ENCODE measurements around the gene TRIP10.

The TRIP10 gene

GRCh38 chr19:6739390-6739882 lies at the start of gene TRIP10:
Gene TRIP10 (plus strand): TSS chr19:6739680. CDS start chr19:6739762, 82 bp downstream.
- H3K36me3 Mint-ChIP-seq, result peaks cover 30% of the 10 kb centered on the region

DNA sequence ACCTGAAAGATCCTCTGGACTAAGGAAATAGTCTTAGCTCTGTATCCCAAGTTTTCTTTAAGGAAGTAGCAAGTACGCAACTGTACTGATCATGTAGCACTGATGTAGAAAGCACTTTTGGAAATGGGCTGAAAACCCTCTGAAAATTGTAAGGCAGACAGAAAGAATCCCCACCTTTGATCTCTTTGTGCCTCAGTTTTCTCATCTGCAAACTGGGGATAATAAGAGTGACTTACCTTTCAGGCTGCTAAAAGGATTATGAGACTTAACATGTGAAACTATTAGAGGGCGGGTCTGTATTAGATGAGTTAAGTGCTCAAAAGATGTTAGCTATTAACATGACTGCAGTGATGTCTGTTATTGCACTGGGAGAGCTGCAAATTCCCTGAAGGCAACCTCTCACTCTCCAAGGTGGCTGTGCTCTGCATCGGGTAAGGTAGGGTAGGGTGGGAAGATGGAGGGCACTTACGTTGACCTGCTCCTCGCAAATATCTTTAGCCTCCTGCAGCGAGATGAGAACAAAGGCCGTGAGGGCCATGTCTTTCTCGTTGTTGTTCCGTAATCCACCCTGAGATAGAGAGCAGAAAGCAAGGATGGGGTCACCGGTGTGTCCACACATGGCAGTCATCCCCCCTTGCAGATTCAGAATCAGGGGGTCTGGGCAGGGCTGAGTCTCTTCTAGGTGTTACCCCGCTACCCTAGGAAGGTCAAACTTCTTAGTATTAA lies 49.2 kb upstream of the TRIP10 start:
- Mint-ChIP-seq H3K27ac (no peak overlapping the region), H3K4me1 (peaks cover 11% of the 10 kb centered on the region), H3K4me3 (no peak overlapping the region), H3K9me3 (peaks cover 6% of the 10 kb centered on the region), H3K27me3 (peaks cover 32% of the 10 kb centered on the region), H3K36me3 (no peaks in the 10 kb centered on the region)
- no peak for ATAC-seq

More at GRCh38 chr19:6739390-6739882, at the start of gene TRIP10:
- no peaks in the 10 kb centered on the region for H3K27me3 Mint-ChIP-seq
- peak within 1 kb of the TSS; percentile 92 for H3K4me3 Mint-ChIP-seq
- no peaks in the 10 kb centered on the region for H3K9me3 Mint-ChIP-seq
- ATAC-seq, result peak; percentile 10
- H3K27ac Mint-ChIP-seq, result peak within 1 kb of the TSS; percentile 91
- H3K4me1 Mint-ChIP-seq, result peaks cover 51% of the 10 kb centered on the region

DNA sequence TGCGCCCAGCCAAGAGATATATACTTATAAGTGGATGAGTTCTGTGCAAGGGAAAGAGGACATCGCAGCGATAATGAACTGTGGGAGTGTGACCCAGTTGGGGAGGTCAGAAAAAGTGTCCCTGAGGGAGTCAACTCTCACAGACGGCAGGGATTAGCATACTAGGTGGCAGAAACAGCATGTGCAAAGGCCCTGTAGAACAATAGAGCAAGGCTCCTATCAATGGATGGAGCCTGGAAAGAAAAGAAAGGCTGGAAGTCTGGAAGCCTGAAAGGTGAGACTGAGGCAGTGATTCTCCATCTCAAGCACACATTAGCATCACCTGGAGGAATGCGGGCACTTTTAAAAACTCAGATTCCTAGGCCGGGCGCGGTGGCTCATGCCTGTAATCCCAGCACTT lies 48.1 kb upstream of the TRIP10 start:
- H3K27ac Mint-ChIP-seq, result no peak overlapping the region
- H3K27me3 Mint-ChIP-seq, result peaks cover 32% of the 10 kb centered on the region
- H3K9me3 Mint-ChIP-seq, result peaks cover 6% of the 10 kb centered on the region
- H3K4me1 Mint-ChIP-seq, result peaks cover 9% of the 10 kb centered on the region
- H3K36me3 Mint-ChIP-seq, result no peaks in the 10 kb centered on the region
- ATAC-seq, result no peak
- H3K4me3 Mint-ChIP-seq, result no peak overlapping the region

DNA sequence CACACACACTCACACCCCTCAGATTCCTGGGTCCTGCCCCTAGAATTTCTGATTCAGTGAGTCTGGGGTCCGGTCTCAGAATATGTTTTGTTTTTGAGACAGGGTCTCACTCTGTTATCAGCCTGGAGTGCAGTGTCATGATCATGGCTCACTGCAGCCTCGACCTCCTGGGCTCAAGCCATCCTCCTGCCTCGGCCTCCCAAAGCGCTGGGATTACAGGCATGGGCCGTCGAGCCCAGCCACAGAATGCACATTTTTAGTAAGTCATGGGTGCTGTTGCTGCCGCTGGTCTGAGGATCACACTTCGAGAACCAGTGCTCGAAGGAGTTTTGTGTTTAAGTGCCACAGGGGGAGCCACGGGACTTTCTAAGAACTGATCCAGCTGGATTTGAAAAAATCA lies 47.5 kb upstream of the TRIP10 start:
- Mint-ChIP-seq H3K27me3 (peaks cover 32% of the 10 kb centered on the region), H3K4me3 (no peak overlapping the region), H3K4me1 (peaks cover 5% of the 10 kb centered on the region), H3K9me3 (peaks cover 6% of the 10 kb centered on the region), H3K27ac (no peak overlapping the region), H3K36me3 (no peaks in the 10 kb centered on the region)
- ATAC-seq, result no peak

GRCh38 chr19:6693056-6693471 lies 46.4 kb upstream of the TRIP10 start:
- H3K36me3 Mint-ChIP-seq, result no peaks in the 10 kb centered on the region
- peaks cover 6% of the 10 kb centered on the region for H3K9me3 Mint-ChIP-seq
- H3K27ac Mint-ChIP-seq, result no peak overlapping the region
- H3K27me3 Mint-ChIP-seq, result peaks cover 32% of the 10 kb centered on the region
- ATAC-seq, result no peak
- H3K4me3 Mint-ChIP-seq, result no peak overlapping the region
- H3K4me1 Mint-ChIP-seq, result peaks cover 5% of the 10 kb centered on the region

- ATAC-seq, result no peak
- Mint-ChIP-seq H3K27me3 (peaks cover 32% of the 10 kb centered on the region), H3K9me3 (peaks cover 4% of the 10 kb centered on the region), H3K4me3 (no peak overlapping the region), H3K36me3 (no peaks in the 10 kb centered on the region), H3K27ac (no peak overlapping the region), H3K4me1 (peaks cover 3% of the 10 kb centered on the region)
Measured at GRCh38 chr19:6693681-6694080, 45.8 kb upstream of the TRIP10 start.

- Mint-ChIP-seq H3K4me1 (no peaks in the 10 kb centered on the region), H3K27me3 (peaks cover 32% of the 10 kb centered on the region)
- ATAC-seq, result no peak
Measured at GRCh38 chr19:6694147-6694815, 45.2 kb upstream of the TRIP10 start.

DNA sequence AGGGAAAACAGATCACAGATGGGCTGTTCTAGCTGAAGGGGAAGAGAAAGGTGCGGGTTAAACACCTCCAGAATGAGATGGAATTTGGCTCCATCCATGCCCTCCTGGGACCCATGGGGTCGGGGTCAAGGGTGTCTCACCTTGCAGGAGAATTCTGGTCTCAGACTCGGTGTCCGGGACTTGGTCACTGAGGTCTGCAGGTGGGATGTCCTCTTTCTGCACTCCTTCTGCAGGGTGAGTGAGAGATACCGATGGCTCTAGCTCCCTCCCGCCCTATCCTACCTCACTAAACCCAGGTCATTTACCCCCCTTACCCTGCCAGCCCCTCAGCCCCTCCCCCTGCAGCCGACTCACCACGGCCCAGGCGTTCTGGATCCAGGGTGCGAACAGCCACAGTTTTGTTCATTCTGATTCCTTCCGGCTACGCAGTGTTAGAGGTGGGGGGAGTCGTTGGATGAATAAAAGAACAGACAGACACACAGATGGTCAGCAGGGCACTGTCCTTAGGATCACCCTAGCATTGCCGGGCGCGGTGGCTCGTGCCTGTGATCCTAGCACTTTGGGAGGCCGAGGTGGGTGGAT lies 43.1 kb upstream of the TRIP10 start:
- ATAC-seq, result no peak
- Mint-ChIP-seq H3K9me3 (no peaks in the 10 kb centered on the region), H3K36me3 (no peaks in the 10 kb centered on the region), H3K27me3 (peaks cover 27% of the 10 kb centered on the region), H3K4me3 (no peak overlapping the region), H3K27ac (no peak overlapping the region), H3K4me1 (no peaks in the 10 kb centered on the region)

More at GRCh38 chr19:6694147-6694815, 45.2 kb upstream of the TRIP10 start:
- H3K27ac Mint-ChIP-seq, result no peak overlapping the region
- H3K36me3 Mint-ChIP-seq, result no peaks in the 10 kb centered on the region
- H3K4me3 Mint-ChIP-seq, result no peak overlapping the region
- peaks cover under 1% of the 10 kb centered on the region for H3K9me3 Mint-ChIP-seq

DNA sequence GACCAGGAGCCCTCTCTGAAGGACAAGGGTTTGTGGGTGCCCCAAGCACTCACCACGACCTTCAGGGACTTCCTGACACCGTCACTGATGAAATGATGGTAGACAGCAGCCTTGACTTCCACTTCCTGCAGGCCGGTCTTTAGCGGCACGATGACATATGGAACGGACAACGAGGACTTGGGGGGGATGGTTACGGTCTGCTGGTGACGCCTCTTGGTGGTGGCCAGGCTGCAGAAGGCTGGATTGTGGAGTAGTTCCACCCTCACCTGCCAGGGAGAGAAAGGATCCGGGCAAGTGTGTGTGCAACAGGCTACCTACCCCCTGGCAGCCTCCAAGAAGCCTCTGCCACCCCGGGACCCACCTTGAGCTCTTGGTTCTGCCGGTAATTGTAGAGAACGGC lies 42.2 kb upstream of the TRIP10 start:
- H3K9me3 Mint-ChIP-seq, result no peaks in the 10 kb centered on the region
- H3K4me1 Mint-ChIP-seq, result no peaks in the 10 kb centered on the region
- peaks cover 21% of the 10 kb centered on the region for H3K27me3 Mint-ChIP-seq
- ATAC-seq, result no peak
- H3K36me3 Mint-ChIP-seq, result no peaks in the 10 kb centered on the region
- no peak overlapping the region for H3K27ac Mint-ChIP-seq
- no peak overlapping the region for H3K4me3 Mint-ChIP-seq

GRCh38 chr19:6699935-6700334 lies 39.5 kb upstream of the TRIP10 start:
- no peaks in the 10 kb centered on the region for H3K27me3 Mint-ChIP-seq
- H3K4me1 Mint-ChIP-seq, result no peaks in the 10 kb centered on the region
- H3K9me3 Mint-ChIP-seq, result no peaks in the 10 kb centered on the region
- H3K27ac Mint-ChIP-seq, result no peak overlapping the region
- no peak for ATAC-seq
- H3K4me3 Mint-ChIP-seq, result no peak overlapping the region
- H3K36me3 Mint-ChIP-seq, result no peaks in the 10 kb centered on the region

DNA sequence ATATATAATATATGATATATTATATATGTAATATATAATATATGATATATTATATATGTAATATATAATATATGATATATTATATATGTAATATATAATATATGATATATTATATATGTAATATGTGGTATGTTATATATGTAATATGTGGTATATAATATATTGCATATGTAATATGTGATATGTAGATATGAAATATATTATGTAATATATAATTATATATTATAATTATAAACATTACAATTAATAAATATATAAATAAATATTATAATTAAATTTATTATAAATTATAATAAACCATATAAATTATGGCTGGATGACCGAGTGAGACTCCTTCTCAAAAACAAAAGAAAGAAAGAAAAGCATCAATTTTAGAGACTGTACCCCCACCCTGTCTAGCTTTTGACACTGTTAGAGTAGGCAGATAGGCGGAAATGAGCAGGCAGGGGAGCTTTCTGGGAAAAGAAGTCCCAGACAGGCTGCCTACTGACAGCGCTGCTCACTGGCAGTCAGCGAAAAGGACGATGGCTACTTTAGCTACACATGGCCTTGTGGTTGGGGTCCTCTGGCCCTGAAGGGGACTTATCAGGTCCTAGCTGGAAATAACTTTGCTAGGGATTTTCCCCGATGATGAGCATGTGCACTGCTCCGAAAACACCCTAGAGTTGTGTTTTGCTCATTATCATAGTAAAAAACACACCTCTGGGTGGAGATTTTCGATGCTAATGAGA lies 38.7 kb upstream of the TRIP10 start:
- Mint-ChIP-seq H3K27me3 (no peaks in the 10 kb centered on the region), H3K27ac (no peak overlapping the region), H3K4me3 (no peak overlapping the region), H3K36me3 (no peaks in the 10 kb centered on the region), H3K9me3 (no peaks in the 10 kb centered on the region), H3K4me1 (no peaks in the 10 kb centered on the region)
- ATAC-seq, result no peak

DNA sequence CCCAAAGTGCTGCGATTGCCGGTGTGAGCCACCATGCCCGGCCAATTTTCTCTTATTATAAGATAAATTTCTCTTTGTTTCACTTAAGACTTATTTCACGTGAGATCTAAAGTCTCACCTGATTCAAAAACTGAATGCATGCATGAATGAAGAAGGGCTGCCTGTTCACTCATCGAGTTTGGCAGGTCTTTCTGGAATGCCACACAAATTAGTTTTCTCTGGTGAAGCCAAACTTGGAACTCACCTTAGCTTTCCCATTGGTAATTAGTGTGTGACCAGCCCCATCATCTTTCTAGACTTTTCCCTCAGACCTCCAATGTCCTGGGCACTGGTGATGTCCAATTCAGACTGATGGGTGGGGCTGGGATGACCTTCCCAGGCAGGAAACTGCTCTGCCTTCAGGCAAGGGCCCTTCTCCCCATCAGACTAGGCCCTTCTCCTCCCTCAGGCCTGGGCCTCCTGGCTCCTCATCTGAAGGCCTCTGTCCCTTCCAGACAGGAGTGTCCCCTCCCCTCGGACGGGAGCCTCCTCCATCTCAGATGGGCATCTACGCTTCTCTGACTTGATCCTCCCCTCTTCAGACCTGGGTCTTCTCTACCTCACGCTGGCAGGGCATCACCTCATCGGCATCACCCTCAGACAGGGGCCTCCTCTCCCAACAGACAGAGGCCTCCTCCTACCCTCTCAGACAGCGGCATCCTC lies 33.4 kb upstream of the TRIP10 start:
- no peaks in the 10 kb centered on the region for H3K9me3 Mint-ChIP-seq
- H3K4me3 Mint-ChIP-seq, result no peak overlapping the region
- H3K36me3 Mint-ChIP-seq, result no peaks in the 10 kb centered on the region
- peak; percentile 10 for ATAC-seq
- peaks cover 36% of the 10 kb centered on the region for H3K27me3 Mint-ChIP-seq
- H3K4me1 Mint-ChIP-seq, result peaks cover 18% of the 10 kb centered on the region
- H3K27ac Mint-ChIP-seq, result no peak overlapping the region

DNA sequence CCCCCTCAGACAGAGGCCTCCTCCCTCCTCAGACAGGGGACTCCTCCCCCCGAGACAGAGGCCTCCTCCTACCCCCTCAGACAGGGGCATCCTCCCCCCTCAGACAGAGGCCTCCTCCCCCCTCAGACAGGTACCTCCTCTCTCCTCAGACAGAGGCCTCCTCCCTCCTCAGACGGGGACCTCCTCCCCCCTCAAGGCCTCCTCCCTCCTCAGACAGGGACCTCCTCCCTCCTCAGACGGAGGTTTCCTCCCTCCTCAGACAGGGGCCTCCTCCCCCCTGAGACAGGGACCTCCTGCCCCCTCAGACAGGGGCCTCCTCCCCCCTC lies 32.9 kb upstream of the TRIP10 start:
- H3K9me3 Mint-ChIP-seq, result no peaks in the 10 kb centered on the region
- peaks cover 41% of the 10 kb centered on the region for H3K27me3 Mint-ChIP-seq

GRCh38 chr19:6707011-6707657 lies 32.3 kb upstream of the TRIP10 start:
- Mint-ChIP-seq H3K27me3 (peaks cover 42% of the 10 kb centered on the region), H3K36me3 (no peaks in the 10 kb centered on the region), H3K9me3 (no peaks in the 10 kb centered on the region), H3K4me1 (peaks cover 19% of the 10 kb centered on the region), H3K4me3 (no peak overlapping the region), H3K27ac (no peak overlapping the region)
- no peak for ATAC-seq

More for the DNA sequence above, 32.9 kb upstream of the TRIP10 start:
- Mint-ChIP-seq H3K4me1 (peaks cover 19% of the 10 kb centered on the region), H3K27ac (no peak overlapping the region), H3K4me3 (no peak overlapping the region), H3K36me3 (no peaks in the 10 kb centered on the region)
- ATAC-seq, result peak; percentile 39
